GM19193 (cell line): ENCODE data around the gene GRM4.

Source experiments
- POLR2A ChIP-seq: IDR thresholded peaks from 4 replicates; pipeline ENCODE4 v1.6.1; 2011; ENCODE audit not compliant: insufficient read depth, insufficient read length; ENCODE audit errors: extremely low read depth

The GRM4 gene

GRCh38 chr6:34113532-34113931 is 32.4 kb downstream of the GRM4 start:
- TF ChIP-seq POLR2A = no peak

- TF ChIP-seq POLR2A = no peak
Observed at GRCh38 chr6:34112126-34112525, 33.8 kb downstream of the GRM4 start.

- no peak for TF ChIP-seq POLR2A
Observed at GRCh38 chr6:34110610-34111009, 35.3 kb downstream of the GRM4 start.

- no peak for TF ChIP-seq POLR2A
Observed at GRCh38 chr6:34108176-34108575, 37.7 kb downstream of the GRM4 start.

GRCh38 chr6:34106900-34107299 is 39.0 kb downstream of the GRM4 start:
- TF ChIP-seq POLR2A = no peak

- TF ChIP-seq POLR2A = no peak
Observed at GRCh38 chr6:34106421-34106820, 39.5 kb downstream of the GRM4 start.

- no peak for TF ChIP-seq POLR2A
Observed at GRCh38 chr6:34104628-34105027, 41.3 kb downstream of the GRM4 start.

- TF ChIP-seq POLR2A = no peak
Observed at GRCh38 chr6:34104186-34104585, 41.7 kb downstream of the GRM4 start.

GRCh38 chr6:34103321-34103720 is 42.6 kb downstream of the GRM4 start:
- TF ChIP-seq POLR2A = no peak

- TF ChIP-seq POLR2A = no peak
Observed at GRCh38 chr6:34102696-34103095, 43.2 kb downstream of the GRM4 start.

GRCh38 chr6:34102099-34102656 is 43.7 kb downstream of the GRM4 start:
- no peak for TF ChIP-seq POLR2A

GRCh38 chr6:34100788-34101187 is 45.1 kb downstream of the GRM4 start:
- TF ChIP-seq POLR2A = no peak

GRCh38 chr6:34099878-34100277 is 46.0 kb downstream of the GRM4 start:
- no peak for TF ChIP-seq POLR2A

GRCh38 chr6:34098045-34098936 is 47.6 kb downstream of the GRM4 start:
- no peak for TF ChIP-seq POLR2A

- no peak for TF ChIP-seq POLR2A
Observed at GRCh38 chr6:34096814-34097213, 49.1 kb downstream of the GRM4 start.

- no peak for TF ChIP-seq POLR2A
Observed at GRCh38 chr6:34096193-34096592, 49.7 kb downstream of the GRM4 start.
